Parathyroid adenoma (tissue), 2 donors: ENCODE data around the gene SURF2.
"Not testable (repeated sequence)": the region's sequence is repeated elsewhere in the genome, so short reads cannot be mapped to it uniquely, and the experiment has no call there.

Experiments used
- H2AFZ ChIP-seq: fragments of 300-600 bp; sonication (generic); one replicate; pipeline ENCODE4 v1.7.0; 2017; ENCODE audit warnings: antibody characterized with exemption, mild to moderate bottlenecking
- H3K27ac ChIP-seq: fragments of 300-600 bp; sonication (generic); one replicate; pipeline ENCODE4 v1.7.0; 2017
- H3K27me3 ChIP-seq: fragments of 300-600 bp; sonication (generic); one replicate; pipeline ENCODE4 v1.7.0; 2017; ENCODE audit warnings: low read length; ENCODE audit not compliant: control insufficient read depth, insufficient read depth
- H3K36me3 ChIP-seq: fragments of 300-600 bp; sonication (generic); one replicate; pipeline ENCODE4 v1.7.0; 2017; ENCODE audit warnings: low read length; ENCODE audit not compliant: control insufficient read depth, insufficient read depth
- H3K4me1 ChIP-seq: fragments of 300-600 bp; sonication (generic); one replicate; pipeline ENCODE4 v1.7.0; 2017; ENCODE audit warnings: control low read depth
- H3K4me2 ChIP-seq: fragments of 300-600 bp; sonication (generic); one replicate; pipeline ENCODE4 v1.7.0; 2017; ENCODE audit warnings: low read length
- H3K4me3 ChIP-seq: fragments of 300-600 bp; sonication (generic); one replicate; pipeline ENCODE4 v1.7.0; 2017; ENCODE audit warnings: low read depth, low read length
- H3K79me2 ChIP-seq: fragments of 300-600 bp; sonication (generic); one replicate; pipeline ENCODE4 v1.7.0; 2017; ENCODE audit warnings: control low read depth
- H3K9ac ChIP-seq: fragments of 300-600 bp; sonication (generic); one replicate; pipeline ENCODE4 v1.7.0; 2017; ENCODE audit warnings: mild to moderate bottlenecking
- H3K9me3 ChIP-seq: fragments of 300-600 bp; sonication (generic); one replicate; pipeline ENCODE4 v1.7.0; 2017; ENCODE audit warnings: low read length; ENCODE audit not compliant: control insufficient read depth
- TF ChIP-seq, protein P1 (sequence below): fragments of 300-600 bp; sonication (generic); IDR thresholded peaks from one replicate; pipeline ENCODE4 v1.7.0; 2017; ENCODE audit warnings: antibody characterized with exemption, mild to moderate bottlenecking
- donor health status: primary hyperparathyroidism.

Gene SURF2

DNA sequence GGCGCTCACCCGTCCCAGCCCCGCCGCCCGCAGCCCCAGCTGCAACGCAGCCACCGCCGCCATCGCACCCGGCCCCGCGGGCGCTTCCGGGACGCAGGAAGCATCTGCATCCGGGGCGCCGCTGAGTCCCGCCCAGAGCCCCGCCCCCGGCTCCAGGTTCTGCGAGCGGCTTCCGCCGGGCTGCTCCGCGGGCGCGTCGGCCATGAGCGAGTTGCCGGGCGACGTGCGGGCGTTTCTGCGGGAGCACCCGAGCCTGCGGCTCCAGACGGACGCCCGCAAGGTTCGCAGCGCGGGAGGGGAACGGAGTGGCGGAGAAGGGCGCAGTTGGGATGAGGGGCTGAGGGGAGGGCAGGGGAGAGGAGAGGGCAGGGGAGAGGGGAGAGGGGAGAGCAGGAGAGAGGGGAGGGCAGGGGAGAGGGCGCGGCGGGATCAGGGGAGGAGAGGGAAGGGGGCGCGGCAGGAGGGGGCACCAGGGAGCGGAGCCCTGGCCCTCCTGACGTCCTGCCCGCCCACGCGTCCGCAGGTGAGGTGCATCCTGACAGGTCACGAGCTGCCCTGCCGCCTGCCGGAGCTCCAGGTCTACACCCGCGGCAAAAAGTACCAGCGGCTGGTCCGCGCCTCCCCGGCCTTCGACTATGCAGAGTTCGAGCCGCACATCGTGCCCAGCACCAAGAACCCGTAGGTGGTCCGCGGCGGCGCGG, at the start of gene SURF2, which contains the start of gene SURF1:
TSS of gene SURF2 (plus strand) at position 160 of the 701 bp plus-strand sequence. CDS start at position 203, 43 bp downstream.
TSS of gene SURF1 (minus strand) at position 97 of the 701 bp plus-strand sequence. CDS start at position 63, 34 bp downstream.
- H3K36me3 ChIP-seq = no peaks in the 10 kb centered on the region

GRCh38 chr9:133307301-133307700, 49.0 kb upstream of the SURF2 start:
- Histone ChIP-seq H3K27ac (no peak overlapping the region), H3K4me2 (no peak overlapping the region), H3K79me2 (no peaks in the 10 kb centered on the region), H3K9me3 (no peaks in the 10 kb centered on the region), H3K4me1 (no peaks in the 10 kb centered on the region), H3K36me3 (no peaks in the 10 kb centered on the region), H3K9ac (no peak overlapping the region), H3K27me3 (no peaks in the 10 kb centered on the region), H3K4me3 (no peak overlapping the region), H2AFZ (no peak overlapping the region)
- TF ChIP-seq, protein P1, sequence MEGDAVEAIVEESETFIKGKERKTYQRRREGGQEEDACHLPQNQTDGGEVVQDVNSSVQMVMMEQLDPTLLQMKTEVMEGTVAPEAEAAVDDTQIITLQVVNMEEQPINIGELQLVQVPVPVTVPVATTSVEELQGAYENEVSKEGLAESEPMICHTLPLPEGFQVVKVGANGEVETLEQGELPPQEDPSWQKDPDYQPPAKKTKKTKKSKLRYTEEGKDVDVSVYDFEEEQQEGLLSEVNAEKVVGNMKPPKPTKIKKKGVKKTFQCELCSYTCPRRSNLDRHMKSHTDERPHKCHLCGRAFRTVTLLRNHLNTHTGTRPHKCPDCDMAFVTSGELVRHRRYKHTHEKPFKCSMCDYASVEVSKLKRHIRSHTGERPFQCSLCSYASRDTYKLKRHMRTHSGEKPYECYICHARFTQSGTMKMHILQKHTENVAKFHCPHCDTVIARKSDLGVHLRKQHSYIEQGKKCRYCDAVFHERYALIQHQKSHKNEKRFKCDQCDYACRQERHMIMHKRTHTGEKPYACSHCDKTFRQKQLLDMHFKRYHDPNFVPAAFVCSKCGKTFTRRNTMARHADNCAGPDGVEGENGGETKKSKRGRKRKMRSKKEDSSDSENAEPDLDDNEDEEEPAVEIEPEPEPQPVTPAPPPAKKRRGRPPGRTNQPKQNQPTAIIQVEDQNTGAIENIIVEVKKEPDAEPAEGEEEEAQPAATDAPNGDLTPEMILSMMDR = no peak

More for the DNA sequence above, at the start of gene SURF2, which contains the start of gene SURF1:
- peaks cover 3% of the 10 kb centered on the region for H3K4me1 ChIP-seq
- peak within 1 kb of the TSS; percentile 79 for H2AFZ ChIP-seq
- no peaks in the 10 kb centered on the region for H3K9me3 ChIP-seq
- H3K9ac ChIP-seq = no peak within 1 kb of the TSS
- H3K27me3 ChIP-seq = no peaks in the 10 kb centered on the region
- H3K4me2 ChIP-seq = peak within 1 kb of the TSS; percentile 88
- H3K27ac ChIP-seq = peak within 1 kb of the TSS; percentile 44
- peak within 1 kb of the TSS; percentile 74 for H3K4me3 ChIP-seq
- TF ChIP-seq, protein P1 = peak; percentile 5
- H3K79me2 ChIP-seq = no peaks in the 10 kb centered on the region

- Histone ChIP-seq H3K4me2 (no peak overlapping the region), H2AFZ (no peak overlapping the region), H3K79me2 (no peaks in the 10 kb centered on the region), H3K27me3 (no peaks in the 10 kb centered on the region), H3K9ac (no peak overlapping the region), H3K4me1 (no peaks in the 10 kb centered on the region), H3K9me3 (no peaks in the 10 kb centered on the region), H3K4me3 (no peak overlapping the region), H3K36me3 (no peaks in the 10 kb centered on the region), H3K27ac (no peak overlapping the region)
- TF ChIP-seq, protein P1 = no peak
Measured at GRCh38 chr9:133309608-133310007, 46.7 kb upstream of the SURF2 start.

- no peaks in the 10 kb centered on the region for H3K27me3 ChIP-seq
- no peaks in the 10 kb centered on the region for H3K79me2 ChIP-seq
- no peak overlapping the region for H3K9ac ChIP-seq
- H3K27ac ChIP-seq = no peak overlapping the region
- TF ChIP-seq, protein P1 = no peak
- no peaks in the 10 kb centered on the region for H3K9me3 ChIP-seq
- H3K36me3 ChIP-seq = no peaks in the 10 kb centered on the region
- H3K4me1 ChIP-seq = no peaks in the 10 kb centered on the region
- no peak overlapping the region for H2AFZ ChIP-seq
- no peak overlapping the region for H3K4me2 ChIP-seq
- no peak overlapping the region for H3K4me3 ChIP-seq
Measured at GRCh38 chr9:133315997-133316396, 40.4 kb upstream of the SURF2 start.

- not testable (repeated sequence) for H3K9me3 ChIP-seq, H3K27me3 ChIP-seq, H3K4me2 ChIP-seq, H3K4me3 ChIP-seq, H3K27ac ChIP-seq, H3K9ac ChIP-seq, H3K36me3 ChIP-seq, H3K79me2 ChIP-seq, H3K4me1 ChIP-seq, H2AFZ ChIP-seq
Measured at GRCh38 chr9:133317551-133317950, 38.8 kb upstream of the SURF2 start.
